Measurements from ENCODE around the gene ZNF263.

DNA sequence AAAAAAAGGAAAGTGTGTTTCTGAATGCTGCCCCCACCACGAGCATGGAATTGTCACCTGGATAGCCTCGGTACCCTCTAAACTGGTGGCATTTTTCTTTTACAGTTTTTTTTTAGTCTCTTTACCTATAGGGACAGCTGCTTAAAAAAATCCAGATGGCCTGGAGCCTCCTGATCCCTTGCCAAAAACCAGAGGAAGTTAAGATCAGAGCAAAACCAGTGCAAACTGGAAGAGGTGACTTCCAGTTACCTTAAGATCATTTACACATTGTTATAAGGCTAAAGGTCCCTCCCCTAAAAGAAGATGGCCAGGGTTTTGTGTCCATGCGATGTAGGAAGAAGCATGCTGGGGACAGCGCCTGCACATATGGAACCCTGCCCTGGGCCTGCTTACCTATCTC lies 30.3 kb upstream of the ZNF263 start:
- TF ChIP-seq, protein P1, sequence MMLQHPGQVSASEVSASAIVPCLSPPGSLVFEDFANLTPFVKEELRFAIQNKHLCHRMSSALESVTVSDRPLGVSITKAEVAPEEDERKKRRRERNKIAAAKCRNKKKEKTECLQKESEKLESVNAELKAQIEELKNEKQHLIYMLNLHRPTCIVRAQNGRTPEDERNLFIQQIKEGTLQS (IDR thresholded peaks at IDR 0.05; ENCODE audit: borderline replicate concordance, extremely low read depth, low read depth, low read length): no peak
- no peak for TF ChIP-seq EP300 (IDR thresholded peaks at IDR 0.05; ENCODE audit: borderline replicate concordance in 1 of 2, control insufficient read depth in 1 of 2, low read depth in 2 of 2, low read length in 2 of 2)
- TF ChIP-seq, protein P2, sequence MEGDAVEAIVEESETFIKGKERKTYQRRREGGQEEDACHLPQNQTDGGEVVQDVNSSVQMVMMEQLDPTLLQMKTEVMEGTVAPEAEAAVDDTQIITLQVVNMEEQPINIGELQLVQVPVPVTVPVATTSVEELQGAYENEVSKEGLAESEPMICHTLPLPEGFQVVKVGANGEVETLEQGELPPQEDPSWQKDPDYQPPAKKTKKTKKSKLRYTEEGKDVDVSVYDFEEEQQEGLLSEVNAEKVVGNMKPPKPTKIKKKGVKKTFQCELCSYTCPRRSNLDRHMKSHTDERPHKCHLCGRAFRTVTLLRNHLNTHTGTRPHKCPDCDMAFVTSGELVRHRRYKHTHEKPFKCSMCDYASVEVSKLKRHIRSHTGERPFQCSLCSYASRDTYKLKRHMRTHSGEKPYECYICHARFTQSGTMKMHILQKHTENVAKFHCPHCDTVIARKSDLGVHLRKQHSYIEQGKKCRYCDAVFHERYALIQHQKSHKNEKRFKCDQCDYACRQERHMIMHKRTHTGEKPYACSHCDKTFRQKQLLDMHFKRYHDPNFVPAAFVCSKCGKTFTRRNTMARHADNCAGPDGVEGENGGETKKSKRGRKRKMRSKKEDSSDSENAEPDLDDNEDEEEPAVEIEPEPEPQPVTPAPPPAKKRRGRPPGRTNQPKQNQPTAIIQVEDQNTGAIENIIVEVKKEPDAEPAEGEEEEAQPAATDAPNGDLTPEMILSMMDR (IDR thresholded peaks at IDR 0.05 in 2 of 3, conservative IDR thresholded peaks at IDR 0.05 in 1 of 3; ENCODE audit: control insufficient read depth in 2 of 3, extremely low read depth in 1 of 3, insufficient read depth in 1 of 3, low read depth in 3 of 3, low read length in 3 of 3): no peak
- TF ChIP-seq RFX5 (IDR thresholded peaks at IDR 0.05; ENCODE audit: low read depth, low read length): no peak
- TF ChIP-seq SP1 (IDR thresholded peaks at IDR 0.05; ENCODE audit: low read depth, low read length): no peak
- TF ChIP-seq BCL11A (IDR thresholded peaks at IDR 0.05; ENCODE audit: low read depth, low read length): no peak
- no peak for TF ChIP-seq LARP7 (IDR thresholded peaks at IDR 0.05)
- TF ChIP-seq EZH2 (IDR thresholded peaks at IDR 0.05; ENCODE audit: borderline replicate concordance, control insufficient read depth, low read depth, low read length): no peak
